Esophagus muscularis mucosa (tissue), 4 donors: ENCODE results near the gene GPC6. TPM values are rescaled to one million over a fixed set of nuclear protein-coding genes. Genes with fewer than 3 reads are reported as not detected.

Experiments used
- DNase-seq: peaks from one replicate; pipeline ENCODE4 v3.0.0-alpha.2; 2017; ENCODE audit errors: extremely low spot score
- H3K27ac ChIP-seq, 4 donors: fragments of 200-600 bp; sonication (generic); replicated peaks in 1 of 4; 1 replicate in 3 of 4; 2 replicates in 1 of 4; pipeline ENCODE4 v1.5.1; 2016 to 2019; ENCODE audit warnings: mild to moderate bottlenecking in 1 of 4
- H3K27me3 ChIP-seq, 4 donors: fragments of 200-600 bp; sonication (generic); one replicate each; pipeline versions ENCODE4 v1.5.1 to v1.6.0; 2016 to 2019
- H3K36me3 ChIP-seq, 4 donors: fragments of 200-600 bp; sonication (generic); one replicate each; pipeline ENCODE4 v1.5.1; 2016 to 2019
- H3K4me1 ChIP-seq, 4 donors: fragments of 200-600 bp; sonication (generic); one replicate each; pipeline ENCODE4 v1.5.1; 2016 to 2019
- H3K4me3 ChIP-seq, 4 donors: fragments of 200-600 bp; sonication (generic); 1 replicate in 2 of 4; 2 replicates in 2 of 4; pipeline ENCODE4 v1.5.1; 2016 to 2019; ENCODE audit warnings: mild to moderate bottlenecking in 4 of 4, moderate library complexity in 1 of 4
- H3K9me3 ChIP-seq, 4 donors: fragments of 200-600 bp; sonication (generic); 1 replicate in 3 of 4; 2 replicates in 1 of 4; pipeline ENCODE4 v1.5.1; 2016 to 2019
- CTCF ChIP-seq, 3 experiments: fragments of 200-600 bp in 2 of 3; fragments of 450-650 bp in 1 of 3; sonication (generic) in 2 of 3; IDR thresholded peaks; one replicate each; pipeline ENCODE4 v1.5.1; 2017 to 2019; ENCODE audit warnings: antibody characterized with exemption in 3 of 3, mild to moderate bottlenecking in 2 of 3, moderate library complexity in 1 of 3
- EP300 ChIP-seq: sonication (generic); formaldehyde crosslinking; IDR thresholded peaks from one replicate; pipeline ENCODE4 v1.6.1; 2017; ENCODE audit warnings: antibody characterized with exemption
- POLR2A ChIP-seq: fragments of 450-650 bp; IDR thresholded peaks from one replicate; pipeline ENCODE4 v1.6.1; 2017; ENCODE audit warnings: antibody characterized with exemption, moderate library complexity, mild to moderate bottlenecking, low read depth
- POLR2AphosphoS5 ChIP-seq, 2 donors: sonication (generic); formaldehyde crosslinking; IDR thresholded peaks; one replicate each; pipeline ENCODE4 v1.6.1; 2017; ENCODE audit warnings: antibody characterized with exemption in 2 of 2
- WGBS: methylation state at CpG from one replicate; pipeline ENCODE4 v1.1.5; 2018; 5-methylcytosine and 5-hydroxymethylcytosine counted together
- intact Hi-C: fragments of 100-400 bp; cut with DNase I; formaldehyde crosslinking; loops from one replicate; pipeline ENCODE4 v1.15.1; 2023
- total RNA-seq, 4 donors: library from RNA; depleted of rRNA; stranded (reverse); fragments of >200 nt; gene quantifications; one replicate each; pipeline versions ENCODE4 v1.1.0 to v1.2.1, GENCODE V29; 2016

Gene GPC6
- total RNA-seq, 4 donors from 2014 or later: 6.5 to 17.2 (median 13.5) TPM

- intact Hi-C loops: no loop called here
- WGBS: 85% methylated on average over 4 of the region's 4 CpGs
- H3K27ac ChIP-seq: no peak overlapping the region
Observed at GRCh38 chr13:93861818-93862217, 635.2 kb downstream of the GPC6 start.

GRCh38 chr13:93862259-93862658 lies 635.7 kb downstream of the GPC6 start:
- Histone ChIP-seq H3K4me3 (no peak overlapping the region), H3K36me3 (no peaks in the 10 kb centered on the region), H3K27me3 (no peaks in the 10 kb centered on the region), H3K9me3 (no peaks in the 10 kb centered on the region), H3K27ac (no peak overlapping the region), H3K4me1 (no peaks in the 10 kb centered on the region)
- DNase-seq: no peak
- WGBS: 81% methylated on average over 2 of the region's 2 CpGs
- intact Hi-C loops: no loop called here
- no peak for TF ChIP-seq CTCF (IDR thresholded peaks at IDR 0.05)
- no peak for TF ChIP-seq POLR2AphosphoS5 (IDR thresholded peaks at IDR 0.05)
- TF ChIP-seq EP300: no peak

More at GRCh38 chr13:93861818-93862217, 635.2 kb downstream of the GPC6 start:
- Histone ChIP-seq H3K36me3 (no peaks in the 10 kb centered on the region), H3K27me3 (no peaks in the 10 kb centered on the region), H3K4me3 (no peak overlapping the region), H3K4me1 (no peaks in the 10 kb centered on the region), H3K9me3 (no peaks in the 10 kb centered on the region)
- DNase-seq: no peak
- no peak for TF ChIP-seq POLR2A
- TF ChIP-seq POLR2AphosphoS5 (IDR thresholded peaks at IDR 0.05): no peak
- no peak for TF ChIP-seq CTCF (IDR thresholded peaks at IDR 0.05)
- no peak for TF ChIP-seq EP300

DNA sequence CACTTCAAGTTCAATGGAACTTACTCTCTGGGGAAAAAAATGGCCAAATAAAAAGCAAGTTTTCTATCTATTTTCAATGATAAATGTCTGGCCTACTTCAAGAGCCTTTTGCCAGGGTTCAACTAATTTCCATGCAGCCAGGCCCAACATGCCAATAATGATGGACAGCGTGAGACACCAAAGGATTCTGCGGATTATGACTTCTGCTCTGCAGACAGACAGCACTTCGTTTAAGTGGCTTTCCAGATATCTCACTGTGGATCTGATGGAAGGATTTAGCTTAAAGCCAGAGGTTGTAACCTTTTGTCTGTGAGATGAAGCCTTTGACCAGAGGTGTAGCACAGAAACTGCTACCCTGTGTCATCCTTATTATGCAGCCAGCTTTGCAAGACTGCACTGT lies 638.6 kb downstream of the GPC6 start:
- no peaks in the 10 kb centered on the region for H3K4me1 ChIP-seq
- no peaks in the 10 kb centered on the region for H3K36me3 ChIP-seq
- no peak overlapping the region for H3K4me3 ChIP-seq
- no peaks in the 10 kb centered on the region for H3K9me3 ChIP-seq
- no peak for DNase-seq
- no peak overlapping the region for H3K27ac ChIP-seq
- 80% methylated on average over 3 of the region's 3 CpGs for WGBS
- no peaks in the 10 kb centered on the region for H3K27me3 ChIP-seq
- intact Hi-C loops: no loop called here
- TF ChIP-seq CTCF (IDR thresholded peaks at IDR 0.05): no peak
- no peak for TF ChIP-seq POLR2A
- TF ChIP-seq POLR2AphosphoS5 (IDR thresholded peaks at IDR 0.05): no peak
- no peak for TF ChIP-seq EP300

DNA sequence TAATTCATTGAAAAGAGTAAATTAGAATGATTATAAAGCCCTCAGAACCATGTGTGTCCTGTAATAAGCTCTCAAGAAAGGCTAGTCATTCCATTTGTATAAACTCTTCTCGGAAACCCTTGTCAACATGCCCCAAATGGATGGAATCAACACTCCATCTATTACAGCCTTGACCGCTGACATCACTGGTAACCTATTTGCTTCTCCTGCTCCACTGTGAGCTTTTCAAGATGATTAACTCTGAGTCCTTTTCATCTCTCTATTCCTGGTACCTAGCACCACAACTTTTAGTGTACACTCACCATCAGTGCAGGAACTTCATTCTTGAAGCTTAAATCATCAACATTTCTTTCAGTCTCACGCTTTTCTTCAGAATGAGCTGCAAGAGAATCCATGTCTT lies 640.9 kb downstream of the GPC6 start:
- 79% methylated on average over 3 of the region's 3 CpGs for WGBS
- DNase-seq: no peak
- H3K36me3 ChIP-seq: no peaks in the 10 kb centered on the region
- intact Hi-C loops: no loop called here
- H3K27me3 ChIP-seq: no peaks in the 10 kb centered on the region
- H3K4me3 ChIP-seq: no peak overlapping the region
- no peaks in the 10 kb centered on the region for H3K4me1 ChIP-seq
- no peak for TF ChIP-seq EP300
- no peak for TF ChIP-seq POLR2A
- TF ChIP-seq POLR2AphosphoS5 (IDR thresholded peaks at IDR 0.05): no peak
- TF ChIP-seq CTCF (IDR thresholded peaks at IDR 0.05): no peak
- no peak overlapping the region for H3K27ac ChIP-seq
- H3K9me3 ChIP-seq: no peaks in the 10 kb centered on the region

DNA sequence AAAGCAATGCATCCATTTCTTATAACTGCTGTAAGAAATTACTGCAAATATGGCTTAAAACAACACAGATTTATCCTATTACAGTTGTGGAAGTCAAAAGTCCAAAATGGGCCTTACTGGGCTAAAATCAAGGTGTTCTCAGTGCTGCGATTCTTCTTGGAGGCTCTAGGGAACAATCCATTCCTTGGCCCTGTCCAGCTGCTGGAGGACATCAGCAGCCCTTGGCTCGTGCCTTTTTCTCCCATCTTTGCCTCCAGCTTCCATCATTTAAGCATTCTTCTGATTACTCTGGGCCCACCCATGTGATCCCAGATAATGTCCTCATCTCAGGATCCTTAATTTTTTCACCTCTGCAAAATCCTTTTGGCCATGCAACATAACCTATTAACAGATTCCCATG lies 645.8 kb downstream of the GPC6 start:
- no peaks in the 10 kb centered on the region for H3K4me1 ChIP-seq
- no peak overlapping the region for H3K27ac ChIP-seq
- no peaks in the 10 kb centered on the region for H3K27me3 ChIP-seq
- TF ChIP-seq CTCF (IDR thresholded peaks at IDR 0.05): no peak
- TF ChIP-seq EP300: no peak
- no peak for TF ChIP-seq POLR2A
- no peak for TF ChIP-seq POLR2AphosphoS5 (IDR thresholded peaks at IDR 0.05)
- no peaks in the 10 kb centered on the region for H3K9me3 ChIP-seq
- 80% methylated on average over 2 of the region's 2 CpGs for WGBS
- H3K4me3 ChIP-seq: no peak overlapping the region
- intact Hi-C loops: no loop called here
- no peak for DNase-seq
- H3K36me3 ChIP-seq: no peaks in the 10 kb centered on the region
